Activated CD4-positive, alpha-beta T cell treated with anti-CD3 and anti-CD28 coated beads for 48 hours (primary cell): ENCODE data around the gene IPO9.
A peak's percentile ranks its signal among the peaks of the same experiment; 100 is the strongest.
"Not testable (repeated sequence)": the region's sequence is repeated elsewhere in the genome, so short reads cannot be mapped to it uniquely, and the experiment has no call there.

Source experiments
- DNase-seq: peaks from one replicate; pipeline ENCODE4 v3.0.0-alpha.2; 2020

IPO9 gene

GRCh38 chr1:201889090-201889968, 60.4 kb downstream of the IPO9 start:
- DNase-seq, result no peak

GRCh38 chr1:201890223-201890622, 61.3 kb downstream of the IPO9 start:
- no peak for DNase-seq

GRCh38 chr1:201890806-201891450, 62.0 kb downstream of the IPO9 start:
- no peak for DNase-seq

GRCh38 chr1:201891451-201892045, 62.6 kb downstream of the IPO9 start:
- DNase-seq, result no peak

GRCh38 chr1:201892211-201892610, 63.3 kb downstream of the IPO9 start:
- no peak for DNase-seq

- DNase-seq, result no peak
These were observed 64.5 kb downstream of the IPO9 start for GRCh38 chr1:201893431-201893830.

- no peak for DNase-seq
These were observed 65.6 kb downstream of the IPO9 start for GRCh38 chr1:201894343-201895119.

- DNase-seq, result no peak
These were observed 66.2 kb downstream of the IPO9 start for GRCh38 chr1:201895120-201895665.

- peak; percentile 93 for DNase-seq
These were observed 67.2 kb downstream of the IPO9 start for GRCh38 chr1:201895913-201896807.

GRCh38 chr1:201896951-201897391, 68.0 kb downstream of the IPO9 start:
- no peak for DNase-seq

GRCh38 chr1:201898240-201898894, 69.4 kb downstream of the IPO9 start:
- DNase-seq, result no peak

GRCh38 chr1:201898992-201899391, 70.0 kb downstream of the IPO9 start:
- DNase-seq, result no peak

- DNase-seq, result no peak
These were observed 70.9 kb downstream of the IPO9 start for GRCh38 chr1:201899683-201900429.

- no peak for DNase-seq
These were observed 71.5 kb downstream of the IPO9 start for GRCh38 chr1:201900476-201900875.

GRCh38 chr1:201901036-201901435, 72.1 kb downstream of the IPO9 start:
- not testable (repeated sequence) for DNase-seq

GRCh38 chr1:201902198-201902597, 73.2 kb downstream of the IPO9 start:
- no peak for DNase-seq

- no peak for DNase-seq
These were observed 74.2 kb downstream of the IPO9 start for GRCh38 chr1:201903135-201903534.

- DNase-seq, result no peak
These were observed 75.6 kb downstream of the IPO9 start for GRCh38 chr1:201904579-201904978.

- DNase-seq, result no peak
These were observed 76.4 kb downstream of the IPO9 start for GRCh38 chr1:201905234-201905890.

- no peak for DNase-seq
These were observed 77.4 kb downstream of the IPO9 start for GRCh38 chr1:201906336-201906735.
